GM12878 (cell line): ENCODE data around the gene AAGAB. TPM values are rescaled to one million over a fixed set of nuclear protein-coding genes. Genes with fewer than 3 reads are reported as not detected.

ENCODE experiments used
- ATAC-seq: fragments of 200-7000 bp; cut with Tn5 transposase; 3 replicates; pipeline ENCODE4 v1.9.1; 2020; ENCODE audit warnings: mild to moderate bottlenecking, moderate library complexity
- BruUV-seq: library from RNA; stranded (reverse); fragments of 400-500 nt; replicated peaks from 2 replicates; lab custom pipeline; 2021; lab: Mats Ljungman, UMichigan
- CTCF ChIA-PET: fragments of 300-600 bp; sonication (Branson Sonifier 250); formaldehyde crosslinking; extraction: SDS; loops from one replicate; lab custom pipeline; 2021; ENCODE audit warnings: inconsistent platforms; lab: Yijun Ruan, JAX
- POLR2A ChIA-PET: fragments of 350-600 bp; formaldehyde crosslinking; extraction: SDS; loops from one replicate; lab custom pipeline; 2021; ENCODE audit warnings: inconsistent platforms; lab: Charles Lee
- RAD21 ChIA-PET: fragments of 300-600 bp; sonication (Branson Sonifier 250); formaldehyde crosslinking; loops from one replicate; lab custom pipeline; 2023; ENCODE audit warnings: antibody characterized with exemption; ENCODE audit not compliant: unreplicated experiment; lab: Charles Lee
- SMC1A ChIA-PET: fragments of 300-600 bp; sonication (Branson Sonifier 250); formaldehyde crosslinking; loops from one replicate; lab custom pipeline; 2023; ENCODE audit not compliant: unreplicated experiment, uncharacterized antibody; lab: Charles Lee
- DNase-seq: peaks from one replicate; pipeline ENCODE4 v3.0.0-alpha.2; 2011; ENCODE audit warnings: low read depth, low spot score
- FAIRE-seq: peaks from 3 replicates; lab custom pipeline; 2011; peaks lifted over from hg19 to GRCh38; lab: Jason Lieb, UNC
- H2AFZ ChIP-seq: 2 replicates; pipeline ENCODE4 v1.6.0; 2011; ENCODE audit warnings: low read depth, low read length, control low read depth; ENCODE audit not compliant: control insufficient read depth
- H3K27ac ChIP-seq: 2 replicates; pipeline ENCODE4 v1.5.1; 2011; ENCODE audit warnings: control low read depth; ENCODE audit not compliant: control insufficient read depth, insufficient read depth
- H3K27me3 ChIP-seq, 2 experiments: replicated peaks in 1 of 2; 2 replicates each; pipeline versions ENCODE4 v1.6.0 to v1.6.1; 2011; ENCODE audit warnings: low read length in 1 of 2; ENCODE audit not compliant: control insufficient read depth in 2 of 2, insufficient read depth in 2 of 2
- H3K36me3 ChIP-seq, 2 experiments: 2 replicates each; pipeline ENCODE4 v1.5.1; 2011; ENCODE audit warnings: low read length in 1 of 2; ENCODE audit not compliant: control insufficient read depth in 2 of 2, insufficient read depth in 2 of 2
- H3K4me1 ChIP-seq: 2 replicates; pipeline ENCODE4 v1.6.1; 2011; ENCODE audit warnings: mild to moderate bottlenecking, low read length, moderate library complexity, mixed read lengths; ENCODE audit not compliant: control insufficient read depth, insufficient read depth
- H3K4me2 ChIP-seq: 2 replicates; pipeline ENCODE4 v1.6.0; 2011; ENCODE audit warnings: control low read depth; ENCODE audit not compliant: control insufficient read depth, insufficient read depth
- H3K4me3 ChIP-seq: fragments of 200-600 bp; sonication (generic); 2 replicates; pipeline ENCODE4 v1.5.1; 2016
- H3K79me2 ChIP-seq: 2 replicates; pipeline ENCODE4 v1.6.0; 2011; ENCODE audit warnings: low read length; ENCODE audit not compliant: control insufficient read depth, insufficient read depth
- H3K9ac ChIP-seq: 2 replicates; pipeline ENCODE4 v1.8.0; 2011; ENCODE audit warnings: low read length, control low read depth, mixed read lengths; ENCODE audit not compliant: control insufficient read depth, insufficient read depth
- H3K9me3 ChIP-seq: replicated peaks from 3 replicates; pipeline ENCODE4 v1.5.1; 2011; ENCODE audit warnings: mild to moderate bottlenecking, low read length; ENCODE audit not compliant: control insufficient read depth, insufficient read depth
- H4K20me1 ChIP-seq: 2 replicates; pipeline ENCODE4 v1.6.0; 2011; ENCODE audit not compliant: control insufficient read depth, insufficient read depth
- BMI1 ChIP-seq: fragments of 450-650 bp; IDR thresholded peaks from 2 replicates; pipeline ENCODE4 v1.6.1; 2016; ENCODE audit warnings: mild to moderate bottlenecking, moderate library complexity, borderline replicate concordance
- CREM ChIP-seq: IDR thresholded peaks from 2 replicates; pipeline ENCODE4 v1.6.1; 2014; ENCODE audit warnings: antibody characterized with exemption, low read depth
- JUNB ChIP-seq: IDR thresholded peaks from 2 replicates; pipeline ENCODE4 v1.6.1; 2016; ENCODE audit warnings: antibody characterized with exemption, mild to moderate bottlenecking
- KAT2A ChIP-seq: conservative IDR thresholded peaks from 2 replicates; pipeline ENCODE4 v1.6.1; 2011; ENCODE audit warnings: low read depth, low read length; ENCODE audit not compliant: control insufficient read depth
- PML ChIP-seq: IDR thresholded peaks from 2 replicates; pipeline ENCODE4 v1.6.1; 2012; ENCODE audit warnings: low read length, inconsistent platforms
- RUNX3 ChIP-seq: IDR thresholded peaks from 2 replicates; pipeline ENCODE4 v1.6.1; 2012; ENCODE audit warnings: low read length, inconsistent platforms
- TCF12 ChIP-seq: IDR thresholded peaks from 2 replicates; pipeline ENCODE4 v1.6.1; 2011; ENCODE audit warnings: low read depth, mild to moderate bottlenecking, low read length
- YY1 ChIP-seq: IDR thresholded peaks from 2 replicates; pipeline ENCODE4 v1.6.1; 2011; ENCODE audit warnings: low read depth, mild to moderate bottlenecking, low read length
- WGBS: methylation state at CpG from one replicate; pipeline ENCODE4 v1.1.6; 2016; ENCODE audit warnings: low lambda C conversion rate; ENCODE audit not compliant: insufficient replicate concordance, insufficient coverage; ENCODE audit errors: missing lambda C conversion rate; 5-methylcytosine and 5-hydroxymethylcytosine counted together
- in situ Hi-C: fragments of 300-500 bp; cut with MboI; formaldehyde crosslinking; loops from 9 replicates; pipeline ENCODE4 v1.14.3; 2018; ENCODE audit warnings: mixed read lengths
- intact Hi-C: fragments of 100-400 bp; cut with micrococcal nuclease; formaldehyde crosslinking; loops from one replicate; pipeline ENCODE4 v1.14.2; 2022; ENCODE audit not compliant: unreplicated experiment
- polyA plus RNA-seq, 11 experiments: library from polyadenylated mRNA; depleted of rRNA in 4 of 11; unstranded in 6 of 11; stranded (reverse) in 5 of 11; fragments of >200 nt; fragmentation: Nextera tagmentation in 4 of 11; fragmentation: Illumina TruSeq in 1 of 11; extraction: Ambion mirVana in 4 of 11; extraction: Trizol in 1 of 11; gene quantifications; 1 replicate in 1 of 11; 2 replicates in 10 of 11; pipeline versions ENCODE4 v1.2.1 to v1.2.3, GENCODE V29; 2011 to 2016; ENCODE audit warnings: inconsistent platforms in 2 of 11, missing spikeins in 2 of 11, low read depth in 1 of 11
- total RNA-seq, 4 experiments: library from RNA; depleted of rRNA in 3 of 4; stranded (reverse); fragments of >200 nt in 3 of 4; fragmentation: Illumina TruSeq in 1 of 4; extraction: Trizol in 1 of 4; gene quantifications; 2 replicates each; pipeline versions ENCODE4 v1.2.1 to v1.2.3, GENCODE V29; 2013 to 2021
- TF ChIP-seq, protein P1 (sequence below): IDR thresholded peaks from 2 replicates; pipeline ENCODE4 v1.6.1; 2012; ENCODE audit warnings: low read depth, low read length, improper control_type of control experiment
- TF ChIP-seq, protein P2 (sequence below): IDR thresholded peaks from 2 replicates; pipeline ENCODE4 v1.6.1; 2012; ENCODE audit warnings: improper control_type of control experiment, low read depth, low read length; ENCODE audit not compliant: insufficient replicate concordance

AAGAB gene
- total and polyA plus RNA-seq, 10 of the 15 experiments (the other 5 are each of a cell fraction or from before 2014, with no cell fraction given): 11.4 to 62.3 (median 38.0) TPM

DNA sequence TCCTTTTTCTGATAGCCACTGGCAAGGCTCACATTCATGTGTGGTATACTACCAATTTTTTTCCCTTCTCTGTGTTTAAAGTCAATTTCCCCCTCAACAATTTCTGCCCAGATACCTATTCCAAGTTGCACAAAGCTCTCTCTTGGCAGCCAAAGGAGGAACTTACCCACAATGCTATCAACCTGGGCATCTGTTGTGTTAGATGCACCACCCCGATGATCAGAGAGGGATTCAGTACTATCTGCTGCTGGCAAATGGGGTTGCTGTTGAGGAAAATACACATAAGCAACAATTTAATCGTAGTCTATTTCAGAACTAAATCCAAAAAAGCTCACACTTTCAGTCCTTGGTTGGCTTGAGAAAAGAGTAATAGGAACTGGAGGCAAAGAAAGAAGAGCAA, 46.1 kb downstream of the AAGAB start:
- FAIRE-seq (no peak), ATAC-seq (no peak), DNase-seq (no peak)
- Histone ChIP-seq H3K27ac (no peak overlapping the region), H3K4me1 (no peaks in the 10 kb centered on the region), H3K79me2 (no peaks in the 10 kb centered on the region), H3K27me3 (no peaks in the 10 kb centered on the region), H3K9me3 (peaks cover 3% of the 10 kb centered on the region; the same call in 2 of the 3 replicates), H3K4me3 (no peak overlapping the region), H3K9ac (no peak overlapping the region), H4K20me1 (no peaks in the 10 kb centered on the region), H3K4me2 (no peak overlapping the region), H3K36me3 (peaks cover 0 to 21% of the 10 kb centered on the region in 2 experiments; a peak in 2 of 4 replicates), H2AFZ (no peak overlapping the region)
- CTCF ChIA-PET: no interaction called here
- SMC1A ChIA-PET: interaction anchor here (0.6 to 1.3 kb wide), 6 partner anchors 10 to 226 kb away, joined by 3 to 4 read pairs (median 3); no protein-coding TSS in a partner anchor
- in situ Hi-C loops (no loop called here), intact Hi-C loops (no loop called here)
- POLR2A ChIA-PET: interaction anchor here (0.6 kb wide), 1 partner anchor 1747 kb away, joined by 4 read pairs; no protein-coding TSS in a partner anchor
- BruUV-seq: no TSS peak
- RAD21 ChIA-PET: no interaction called here
- no peak for TF ChIP-seq JUNB
- TF ChIP-seq KAT2A: no peak
- no peak for TF ChIP-seq PML
- TF ChIP-seq, protein P1, sequence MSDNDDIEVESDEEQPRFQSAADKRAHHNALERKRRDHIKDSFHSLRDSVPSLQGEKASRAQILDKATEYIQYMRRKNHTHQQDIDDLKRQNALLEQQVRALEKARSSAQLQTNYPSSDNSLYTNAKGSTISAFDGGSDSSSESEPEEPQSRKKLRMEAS: no peak
- TF ChIP-seq RUNX3: no peak
- TF ChIP-seq YY1: no peak
- TF ChIP-seq, protein P2, sequence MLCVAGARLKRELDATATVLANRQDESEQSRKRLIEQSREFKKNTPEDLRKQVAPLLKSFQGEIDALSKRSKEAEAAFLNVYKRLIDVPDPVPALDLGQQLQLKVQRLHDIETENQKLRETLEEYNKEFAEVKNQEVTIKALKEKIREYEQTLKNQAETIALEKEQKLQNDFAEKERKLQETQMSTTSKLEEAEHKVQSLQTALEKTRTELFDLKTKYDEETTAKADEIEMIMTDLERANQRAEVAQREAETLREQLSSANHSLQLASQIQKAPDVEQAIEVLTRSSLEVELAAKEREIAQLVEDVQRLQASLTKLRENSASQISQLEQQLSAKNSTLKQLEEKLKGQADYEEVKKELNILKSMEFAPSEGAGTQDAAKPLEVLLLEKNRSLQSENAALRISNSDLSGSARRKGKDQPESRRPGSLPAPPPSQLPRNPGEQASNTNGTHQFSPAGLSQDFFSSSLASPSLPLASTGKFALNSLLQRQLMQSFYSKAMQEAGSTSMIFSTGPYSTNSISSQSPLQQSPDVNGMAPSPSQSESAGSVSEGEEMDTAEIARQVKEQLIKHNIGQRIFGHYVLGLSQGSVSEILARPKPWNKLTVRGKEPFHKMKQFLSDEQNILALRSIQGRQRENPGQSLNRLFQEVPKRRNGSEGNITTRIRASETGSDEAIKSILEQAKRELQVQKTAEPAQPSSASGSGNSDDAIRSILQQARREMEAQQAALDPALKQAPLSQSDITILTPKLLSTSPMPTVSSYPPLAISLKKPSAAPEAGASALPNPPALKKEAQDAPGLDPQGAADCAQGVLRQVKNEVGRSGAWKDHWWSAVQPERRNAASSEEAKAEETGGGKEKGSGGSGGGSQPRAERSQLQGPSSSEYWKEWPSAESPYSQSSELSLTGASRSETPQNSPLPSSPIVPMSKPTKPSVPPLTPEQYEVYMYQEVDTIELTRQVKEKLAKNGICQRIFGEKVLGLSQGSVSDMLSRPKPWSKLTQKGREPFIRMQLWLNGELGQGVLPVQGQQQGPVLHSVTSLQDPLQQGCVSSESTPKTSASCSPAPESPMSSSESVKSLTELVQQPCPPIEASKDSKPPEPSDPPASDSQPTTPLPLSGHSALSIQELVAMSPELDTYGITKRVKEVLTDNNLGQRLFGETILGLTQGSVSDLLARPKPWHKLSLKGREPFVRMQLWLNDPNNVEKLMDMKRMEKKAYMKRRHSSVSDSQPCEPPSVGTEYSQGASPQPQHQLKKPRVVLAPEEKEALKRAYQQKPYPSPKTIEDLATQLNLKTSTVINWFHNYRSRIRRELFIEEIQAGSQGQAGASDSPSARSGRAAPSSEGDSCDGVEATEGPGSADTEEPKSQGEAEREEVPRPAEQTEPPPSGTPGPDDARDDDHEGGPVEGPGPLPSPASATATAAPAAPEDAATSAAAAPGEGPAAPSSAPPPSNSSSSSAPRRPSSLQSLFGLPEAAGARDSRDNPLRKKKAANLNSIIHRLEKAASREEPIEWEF: no peak
- TF ChIP-seq CREM: no peak
- TF ChIP-seq BMI1: no peak
- TF ChIP-seq TCF12: no peak
- WGBS: 97% methylated on average over 2 of the region's 2 CpGs
